GM23248 (cell line): ENCODE data around the gene PTPRO.

ENCODE experiments used
- EZH2 ChIP-seq: fragments of 200-600 bp; sonication (generic); IDR thresholded peaks from 2 replicates; pipeline ENCODE4 v1.6.1; 2018; ENCODE audit warnings: antibody characterized with exemption, mild to moderate bottlenecking; ENCODE audit not compliant: insufficient read depth, poor library complexity, severe bottlenecking
- EZH2phosphoT487 ChIP-seq: fragments of 200-600 bp; sonication (generic); IDR thresholded peaks from 2 replicates; pipeline ENCODE4 v1.6.1; 2018; ENCODE audit warnings: antibody characterized with exemption, moderate library complexity, mild to moderate bottlenecking, low read depth; ENCODE audit not compliant: insufficient read depth

DNA sequence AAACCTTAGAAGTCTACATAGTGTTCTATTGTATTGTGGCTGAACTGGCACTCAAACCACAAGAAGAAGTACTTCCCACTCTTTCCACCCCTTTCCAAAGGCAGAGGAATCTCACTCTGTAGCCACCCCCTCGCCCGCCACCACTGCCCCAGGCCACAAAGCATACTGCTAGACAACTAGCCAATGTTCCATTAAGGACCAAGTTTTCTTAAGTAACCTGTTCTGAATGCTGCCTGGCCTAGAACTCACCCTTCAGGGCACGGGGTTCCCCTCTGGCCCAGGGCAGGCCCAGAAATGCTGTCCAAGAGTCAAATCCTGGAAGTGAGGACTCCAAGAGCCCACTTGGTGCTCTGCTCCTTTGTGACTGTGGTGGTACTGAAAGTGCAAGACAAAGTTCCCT, 15.7 kb upstream of the PTPRO start:
- no peak for TF ChIP-seq EZH2
- no peak for TF ChIP-seq EZH2phosphoT487
